Endothelial cell of umbilical vein (primary cell): ENCODE data around the gene ING2.

Source experiments
- EZH2 ChIP-seq: IDR thresholded peaks from 2 replicates; pipeline ENCODE4 v1.6.1; 2012; ENCODE audit warnings: borderline replicate concordance, low read depth, mild to moderate bottlenecking, moderate library complexity, low read length, inconsistent platforms; ENCODE audit not compliant: severe bottlenecking
- GATA2 ChIP-seq: IDR thresholded peaks from 2 replicates; pipeline ENCODE4 v1.7.0; 2011; ENCODE audit warnings: low read depth, mild to moderate bottlenecking, moderate library complexity, mixed read lengths, low read length; ENCODE audit not compliant: insufficient read length, insufficient read depth
- JUN ChIP-seq: IDR thresholded peaks from 2 replicates; pipeline ENCODE4 v1.6.1; 2011; ENCODE audit warnings: borderline replicate concordance, low read depth; ENCODE audit not compliant: insufficient read length, insufficient read depth
- POLR2A ChIP-seq: IDR thresholded peaks from 2 replicates; pipeline ENCODE4 v1.6.1; 2012; ENCODE audit warnings: low read depth, mild to moderate bottlenecking, control low read depth, low read length
- POLR2AphosphoS5 ChIP-seq: IDR thresholded peaks from 2 replicates; pipeline ENCODE4 v1.6.1; 2012; ENCODE audit warnings: low read depth, mild to moderate bottlenecking, control low read depth, low read length, moderate library complexity; ENCODE audit not compliant: insufficient read depth
- TF ChIP-seq, protein P1 (sequence below), 2 donors: IDR thresholded peaks; 1 replicate in 1 of 2; 2 replicates in 1 of 2; pipeline ENCODE4 v1.5.1; 2011; ENCODE audit warnings: low read length in 2 of 2, mild to moderate bottlenecking in 2 of 2, moderate library complexity in 2 of 2, control low read depth in 1 of 2, inconsistent platforms in 1 of 2, low read depth in 1 of 2; ENCODE audit not compliant: insufficient read depth in 1 of 2; ENCODE audit errors: extremely low read depth in 1 of 2

GRCh38 chr4:183470821-183471220 is 34.0 kb upstream of the ING2 start:
- TF ChIP-seq GATA2, result no peak
- TF ChIP-seq, protein P1, sequence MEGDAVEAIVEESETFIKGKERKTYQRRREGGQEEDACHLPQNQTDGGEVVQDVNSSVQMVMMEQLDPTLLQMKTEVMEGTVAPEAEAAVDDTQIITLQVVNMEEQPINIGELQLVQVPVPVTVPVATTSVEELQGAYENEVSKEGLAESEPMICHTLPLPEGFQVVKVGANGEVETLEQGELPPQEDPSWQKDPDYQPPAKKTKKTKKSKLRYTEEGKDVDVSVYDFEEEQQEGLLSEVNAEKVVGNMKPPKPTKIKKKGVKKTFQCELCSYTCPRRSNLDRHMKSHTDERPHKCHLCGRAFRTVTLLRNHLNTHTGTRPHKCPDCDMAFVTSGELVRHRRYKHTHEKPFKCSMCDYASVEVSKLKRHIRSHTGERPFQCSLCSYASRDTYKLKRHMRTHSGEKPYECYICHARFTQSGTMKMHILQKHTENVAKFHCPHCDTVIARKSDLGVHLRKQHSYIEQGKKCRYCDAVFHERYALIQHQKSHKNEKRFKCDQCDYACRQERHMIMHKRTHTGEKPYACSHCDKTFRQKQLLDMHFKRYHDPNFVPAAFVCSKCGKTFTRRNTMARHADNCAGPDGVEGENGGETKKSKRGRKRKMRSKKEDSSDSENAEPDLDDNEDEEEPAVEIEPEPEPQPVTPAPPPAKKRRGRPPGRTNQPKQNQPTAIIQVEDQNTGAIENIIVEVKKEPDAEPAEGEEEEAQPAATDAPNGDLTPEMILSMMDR (IDR thresholded peaks at IDR 0.05; ENCODE audit: extremely low read depth in 1 of 2, insufficient read depth in 1 of 2, low read depth in 1 of 2, low read length in 2 of 2), result no peak
- no peak for TF ChIP-seq POLR2A
- TF ChIP-seq EZH2, result no peak
- TF ChIP-seq POLR2AphosphoS5, result no peak
- no peak for TF ChIP-seq JUN
